T-helper 2 cell (primary cell): ENCODE measurements around the gene AJAP1.
"Not testable (repeated sequence)": the region's sequence is repeated elsewhere in the genome, so short reads cannot be mapped to it uniquely, and the experiment has no call there.

Source experiments
- DNase-seq, 5 experiments: peaks; one replicate each; pipeline versions ENCODE4 v3.0.0 to v3.0.0-alpha.2; 2012 to 2022
- total RNA-seq, 2 donors: gene quantifications; one replicate each; lab custom pipeline; 2026; lab: John Stamatoyannopoulos, UW

Gene AJAP1, protein sequence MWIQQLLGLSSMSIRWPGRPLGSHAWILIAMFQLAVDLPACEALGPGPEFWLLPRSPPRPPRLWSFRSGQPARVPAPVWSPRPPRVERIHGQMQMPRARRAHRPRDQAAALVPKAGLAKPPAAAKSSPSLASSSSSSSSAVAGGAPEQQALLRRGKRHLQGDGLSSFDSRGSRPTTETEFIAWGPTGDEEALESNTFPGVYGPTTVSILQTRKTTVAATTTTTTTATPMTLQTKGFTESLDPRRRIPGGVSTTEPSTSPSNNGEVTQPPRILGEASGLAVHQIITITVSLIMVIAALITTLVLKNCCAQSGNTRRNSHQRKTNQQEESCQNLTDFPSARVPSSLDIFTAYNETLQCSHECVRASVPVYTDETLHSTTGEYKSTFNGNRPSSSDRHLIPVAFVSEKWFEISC
- total RNA-seq: 0 to 0.27 reads per million in 2 donors

DNA sequence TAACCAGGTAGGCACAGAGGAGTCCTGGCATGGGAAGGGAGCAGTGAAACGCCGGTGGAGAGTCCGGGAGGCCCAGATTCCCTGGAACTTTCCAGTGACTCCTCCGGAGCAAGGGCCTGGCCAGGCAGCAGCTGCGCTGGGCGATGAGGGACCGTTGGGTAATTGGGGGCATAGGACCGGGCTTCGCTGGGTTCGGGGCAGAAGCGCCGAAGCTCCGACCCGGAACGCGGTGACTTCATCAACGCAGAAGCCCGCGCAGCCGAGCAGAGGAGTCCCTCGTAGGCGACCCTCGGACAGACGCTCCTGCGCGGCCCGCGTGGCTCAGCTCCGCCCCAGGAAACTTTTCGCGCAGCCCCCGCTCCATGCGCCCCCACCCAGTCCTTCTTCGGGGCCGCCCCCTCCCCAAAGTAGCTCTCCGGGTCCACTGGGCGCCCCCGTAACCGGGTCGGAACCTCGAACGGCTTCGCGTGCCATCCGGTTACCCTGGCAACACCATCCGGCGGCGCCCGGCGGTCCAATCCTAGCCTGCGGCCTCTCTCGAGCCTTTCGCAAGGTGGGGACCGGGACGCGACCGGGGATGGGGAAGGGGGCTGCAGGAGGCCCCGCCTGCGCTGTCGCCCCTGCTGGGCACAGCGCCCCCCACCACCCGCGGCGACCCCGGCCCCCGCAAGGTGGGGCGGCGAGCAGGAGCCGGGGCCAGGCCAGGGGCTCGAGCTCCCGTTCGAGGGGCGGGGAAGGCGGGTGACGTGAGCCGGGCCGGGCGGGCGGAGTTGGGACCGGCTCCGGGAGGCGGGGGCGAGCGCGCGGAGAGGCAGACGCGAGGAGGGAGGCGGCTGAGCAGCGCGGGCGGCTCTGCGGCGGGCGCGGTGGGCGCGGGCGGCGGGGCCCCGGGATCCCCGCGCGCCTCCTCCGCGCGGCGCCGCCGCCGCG lies at the start of gene AJAP1:
Gene AJAP1 (plus strand): TSS at position 814 of the 930 bp plus-strand sequence. CDS start 817 bp downstream, outside the sequence.
- no peak for DNase-seq

DNA sequence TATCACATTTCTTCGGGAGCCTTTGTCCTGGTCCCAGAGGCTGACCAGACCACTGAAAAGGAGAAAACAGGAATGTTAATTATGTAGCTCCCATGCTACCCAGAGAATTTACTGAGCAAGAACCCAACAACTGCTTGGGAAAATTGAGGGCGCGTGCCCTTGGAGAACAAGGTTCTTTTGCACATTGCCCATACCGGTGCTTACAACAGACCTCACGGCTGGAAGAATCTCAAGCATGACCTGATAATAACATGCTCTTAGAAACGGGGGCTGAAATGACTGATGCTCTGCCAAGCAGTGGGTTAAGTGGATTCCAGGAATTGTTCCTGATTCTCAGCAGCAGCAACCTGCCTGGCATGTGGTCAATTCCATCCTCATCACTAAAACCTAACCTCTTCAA lies 49.3 kb upstream of the AJAP1 start:
- no peak for DNase-seq

DNA sequence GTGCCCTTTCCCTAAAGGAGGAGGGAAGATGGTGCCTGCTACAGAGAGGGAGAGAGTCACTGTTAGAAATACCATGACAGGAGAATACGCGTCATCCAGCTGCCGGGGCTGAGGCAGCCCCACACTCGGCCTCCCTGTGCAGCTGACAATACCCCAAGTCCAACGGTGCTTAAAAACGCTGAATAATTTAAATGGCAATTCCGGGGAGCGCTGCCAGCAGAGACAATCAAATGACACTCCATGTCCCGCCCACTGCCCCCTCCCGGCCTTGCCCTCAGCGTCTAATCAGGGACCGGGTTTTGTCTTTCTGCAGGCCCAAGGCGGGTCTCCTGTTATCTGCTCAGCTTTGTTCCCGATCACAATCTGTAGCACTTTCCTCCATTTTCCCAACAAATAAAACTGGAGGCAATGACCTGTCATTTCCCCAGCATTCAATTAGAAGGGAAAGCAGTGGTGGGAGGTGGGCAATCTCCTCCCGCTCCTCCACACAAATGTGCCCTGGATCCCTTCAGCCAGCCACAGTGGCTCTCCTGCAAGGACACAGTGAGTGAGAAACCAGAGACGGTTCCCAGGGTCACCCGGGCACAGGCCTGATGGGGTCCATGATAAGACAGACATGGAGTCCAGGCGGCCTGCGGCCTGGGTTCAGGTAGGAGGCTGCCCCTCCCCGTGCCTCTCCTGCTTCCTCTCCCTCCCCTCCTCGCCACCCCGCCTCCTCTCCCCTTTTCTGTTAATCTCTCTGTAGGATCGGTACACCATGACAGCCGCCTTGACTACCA lies 42.7 kb upstream of the AJAP1 start:
- no peak for DNase-seq

DNA sequence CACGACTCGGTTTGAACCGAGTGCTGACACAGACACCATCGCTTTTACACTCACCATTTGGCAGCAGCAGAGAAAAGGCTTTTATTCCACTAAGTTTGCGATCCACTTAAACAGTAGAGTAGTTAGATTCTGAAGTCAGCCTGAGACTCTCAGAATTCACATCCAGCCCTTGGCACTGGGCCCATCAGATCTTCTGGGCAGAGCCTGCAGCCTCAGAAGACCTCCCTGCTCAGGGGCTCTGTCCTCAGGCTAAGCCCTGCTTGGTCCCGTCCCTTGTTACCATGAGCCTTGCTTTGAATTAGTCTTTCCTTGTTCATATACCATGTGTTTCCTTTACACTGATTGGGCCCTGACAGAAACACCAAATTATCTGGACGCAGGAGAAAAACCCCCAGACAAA lies 41.4 kb upstream of the AJAP1 start:
- DNase-seq: no peak

DNA sequence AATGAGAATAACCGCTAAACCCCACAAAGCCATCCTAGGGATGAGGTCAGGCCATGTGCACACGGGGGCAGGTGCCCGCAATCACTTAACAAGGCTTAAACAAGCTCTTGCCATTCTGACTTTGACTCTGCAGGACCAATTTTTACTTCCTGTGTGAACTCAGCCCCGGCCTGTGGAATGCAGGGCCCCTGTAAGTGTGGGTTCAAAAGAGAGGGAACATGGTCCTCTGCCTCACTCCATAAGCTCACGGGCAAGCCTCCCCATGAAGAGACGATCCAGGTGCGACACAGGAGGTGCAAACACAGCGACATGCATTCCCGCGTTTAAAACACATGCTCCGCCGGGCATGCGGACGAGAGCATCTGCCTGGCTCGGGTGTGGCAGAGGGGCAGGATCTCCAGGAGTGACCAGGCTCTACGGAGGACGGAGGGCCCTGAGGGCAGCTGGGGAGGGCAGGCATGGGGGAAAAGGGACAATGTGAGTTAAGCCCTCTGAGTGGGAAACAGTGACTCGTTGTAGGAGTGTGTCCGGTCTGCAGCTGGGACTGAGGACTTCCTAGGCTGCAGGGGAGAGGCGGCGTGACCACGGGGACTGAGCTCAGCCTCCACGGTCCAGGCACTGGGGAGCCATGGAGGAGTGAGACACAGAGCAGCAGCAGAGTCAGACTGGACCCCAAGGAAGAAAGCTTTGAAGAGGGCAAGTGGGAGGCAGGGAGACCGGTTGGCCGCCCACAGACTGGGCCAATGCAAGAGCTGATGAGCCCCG lies 40.6 kb upstream of the AJAP1 start:
- no peak for DNase-seq

DNA sequence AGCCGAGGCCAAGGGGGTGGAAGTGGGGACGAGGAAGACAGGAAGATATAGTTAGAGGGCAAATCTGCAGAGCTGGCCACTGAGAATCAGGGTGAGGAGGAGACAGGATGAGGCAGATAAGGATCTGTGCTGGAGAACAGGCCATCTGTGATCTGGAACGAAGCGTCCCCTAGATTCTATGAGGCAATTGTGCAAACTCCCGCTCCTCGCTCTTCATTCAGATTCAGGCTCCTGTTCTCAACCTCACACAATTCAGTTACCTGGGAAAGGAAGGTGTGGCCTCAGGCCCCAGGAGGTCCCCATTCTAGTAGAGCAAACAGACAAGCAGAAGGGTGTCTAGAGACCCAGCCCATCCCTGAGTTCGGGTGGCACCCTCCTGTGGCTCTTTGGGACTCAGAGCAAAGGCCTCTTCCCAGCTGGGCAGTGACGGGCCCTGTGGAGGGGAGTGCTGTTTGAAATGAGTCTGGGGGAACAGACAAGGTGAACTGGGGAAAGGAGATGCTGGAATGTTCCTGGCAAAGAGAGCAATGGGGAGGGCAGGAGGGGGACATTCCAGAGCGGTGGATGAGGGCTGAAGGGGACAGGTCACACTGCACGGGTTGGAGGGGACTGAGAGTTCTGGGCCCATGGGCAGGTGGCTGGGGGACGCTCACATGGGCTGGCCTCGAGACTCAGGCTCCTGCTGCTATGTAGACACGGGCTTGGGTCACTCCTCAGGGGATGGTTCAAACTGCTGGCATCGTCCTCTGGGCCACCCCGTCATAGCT lies 39.9 kb upstream of the AJAP1 start:
- no peak for DNase-seq

DNA sequence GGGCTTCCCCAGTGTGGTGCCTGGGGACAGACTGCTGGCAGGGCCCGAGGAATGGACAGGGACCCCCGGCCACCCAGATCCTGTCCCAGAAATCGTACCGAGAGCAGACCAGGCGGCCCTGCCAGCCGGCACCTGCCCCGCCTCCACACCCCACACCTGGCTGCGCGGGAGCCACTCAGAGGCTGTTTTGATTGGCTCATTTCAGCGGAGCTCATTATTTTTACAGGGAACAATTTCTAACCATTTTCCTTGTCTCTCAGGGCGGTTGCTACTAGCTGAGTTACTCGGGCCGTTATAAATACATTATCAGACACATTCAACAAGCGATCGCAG lies 39.3 kb upstream of the AJAP1 start:
- DNase-seq: no peak

DNA sequence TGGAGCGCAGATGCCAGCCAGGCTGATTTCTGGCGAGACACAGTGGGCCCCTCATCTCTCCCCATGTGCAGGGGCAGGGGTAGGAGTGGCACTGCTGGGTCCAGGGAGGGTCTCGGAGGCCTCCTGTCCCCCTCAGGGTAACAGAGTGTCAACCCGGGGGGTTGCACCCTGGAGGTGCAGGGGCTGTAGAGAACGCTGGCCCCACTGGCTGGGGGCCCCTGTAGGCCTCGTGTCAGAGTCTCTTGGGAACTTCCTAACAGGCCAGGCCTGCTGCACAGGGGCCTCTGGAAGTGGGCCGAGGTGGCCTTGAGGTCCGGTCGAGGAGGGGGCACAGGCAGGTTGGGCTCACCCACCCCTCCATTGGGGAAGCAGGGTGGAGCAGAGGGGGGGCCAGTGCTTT lies 38.9 kb upstream of the AJAP1 start:
- no peak for DNase-seq

DNA sequence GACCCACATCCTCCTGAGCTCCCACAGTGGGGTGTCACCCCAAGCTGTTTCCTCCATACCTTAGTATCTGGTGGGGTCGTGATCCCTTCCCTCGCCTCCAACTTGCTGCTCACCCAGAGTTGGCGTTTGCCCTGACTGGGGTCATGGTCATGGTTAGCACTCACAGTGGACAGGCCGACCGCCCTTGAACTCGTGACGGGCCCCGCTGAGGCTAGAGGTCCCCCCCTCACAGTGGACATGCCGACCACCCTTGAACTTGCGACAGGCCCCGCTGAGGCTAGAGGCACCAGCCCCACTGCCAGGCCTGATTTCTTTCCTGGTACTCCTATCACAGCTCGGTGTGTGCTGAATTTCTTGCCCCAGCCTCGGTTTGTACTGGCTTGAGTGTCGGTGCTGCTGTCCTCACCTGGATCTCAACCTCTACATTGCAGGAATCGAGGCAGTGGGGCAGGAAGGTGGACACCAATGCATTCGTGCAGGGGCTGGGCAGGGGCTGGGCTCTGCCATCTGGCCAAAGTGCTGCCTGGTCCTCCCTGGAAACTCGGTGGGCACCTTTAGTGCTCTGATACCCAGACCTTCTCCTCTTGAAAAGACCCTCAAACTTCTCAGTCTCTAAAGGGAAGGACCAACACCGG lies 37.5 kb upstream of the AJAP1 start:
- no peak for DNase-seq

DNA sequence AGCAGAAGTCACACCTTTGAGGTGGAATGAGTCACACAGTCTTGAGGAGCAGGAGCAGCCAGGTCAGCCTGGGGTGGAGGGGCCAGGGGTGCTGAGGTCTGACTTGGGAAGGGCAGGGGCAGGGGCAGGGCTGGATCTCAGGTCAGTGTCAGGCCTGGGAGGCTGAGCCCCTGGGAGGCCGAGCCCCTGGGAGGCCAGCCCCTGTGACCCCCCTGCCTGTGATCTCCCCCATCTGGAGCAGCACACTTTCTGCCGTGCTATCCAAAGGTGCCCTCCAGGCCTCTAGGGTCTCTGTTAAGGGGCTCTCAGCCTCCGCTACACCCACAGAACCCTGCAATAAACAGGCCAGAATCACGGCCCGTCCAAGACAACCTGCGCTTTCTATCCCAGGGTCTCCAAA lies 36.9 kb upstream of the AJAP1 start:
- no peak for DNase-seq

DNA sequence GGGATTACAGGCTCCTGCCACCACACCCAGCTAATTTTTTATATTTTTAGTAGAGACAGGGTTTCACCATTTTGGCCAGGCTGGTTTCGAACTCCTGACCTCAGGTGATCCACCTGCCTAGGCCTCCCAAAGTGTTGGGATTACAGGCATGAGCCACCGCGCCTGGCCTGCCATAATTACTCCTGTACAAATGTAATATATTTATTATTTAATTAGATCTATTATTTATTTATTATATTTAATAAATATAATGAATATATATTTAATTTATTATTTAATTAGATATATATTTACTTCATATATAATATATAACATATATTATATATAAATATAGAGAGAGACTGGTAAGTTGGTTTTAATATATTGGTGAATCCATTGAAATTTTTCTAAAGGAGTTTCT lies 35.6 kb upstream of the AJAP1 start:
- not testable (repeated sequence) for DNase-seq

DNA sequence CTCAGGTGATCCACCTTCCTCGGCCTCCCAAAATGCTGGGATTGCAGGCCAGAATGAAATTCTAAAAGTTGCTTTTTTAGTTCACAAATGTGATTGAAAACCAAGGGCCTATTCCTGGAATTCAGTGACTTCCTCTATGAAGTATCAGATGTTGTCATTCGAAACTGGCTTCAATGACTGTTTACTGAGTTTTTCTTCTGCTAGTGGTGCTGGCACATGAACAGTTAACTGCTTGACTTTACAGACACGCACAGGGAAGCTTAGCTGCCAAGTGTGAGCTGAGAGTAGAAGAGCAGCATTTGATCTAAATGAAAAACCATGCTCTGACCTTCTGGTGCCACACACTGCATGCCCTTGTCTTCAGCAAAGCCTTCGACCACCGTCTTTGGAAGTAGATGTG lies 32.8 kb upstream of the AJAP1 start:
- peak in 1 of 5 experiments; percentile 75 for DNase-seq

DNA sequence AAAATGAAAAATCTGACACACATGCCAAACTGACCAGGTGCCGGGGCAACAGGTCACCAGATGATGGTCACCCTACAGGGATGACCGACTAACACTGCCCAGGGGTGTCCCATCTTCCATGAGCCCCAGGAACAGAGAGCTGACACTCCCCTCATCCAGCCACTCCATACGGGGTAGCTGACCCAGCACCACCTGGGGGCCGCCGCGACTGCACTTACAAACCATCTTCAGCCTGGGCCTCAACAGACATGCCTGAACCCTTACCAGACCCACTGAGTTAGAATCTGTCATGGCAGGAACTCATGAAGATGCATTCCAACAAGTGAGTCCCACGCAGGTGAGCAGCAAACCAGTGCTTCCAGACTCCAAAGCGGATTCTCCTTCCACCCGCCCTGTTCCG lies 31.6 kb upstream of the AJAP1 start:
- no peak for DNase-seq

DNA sequence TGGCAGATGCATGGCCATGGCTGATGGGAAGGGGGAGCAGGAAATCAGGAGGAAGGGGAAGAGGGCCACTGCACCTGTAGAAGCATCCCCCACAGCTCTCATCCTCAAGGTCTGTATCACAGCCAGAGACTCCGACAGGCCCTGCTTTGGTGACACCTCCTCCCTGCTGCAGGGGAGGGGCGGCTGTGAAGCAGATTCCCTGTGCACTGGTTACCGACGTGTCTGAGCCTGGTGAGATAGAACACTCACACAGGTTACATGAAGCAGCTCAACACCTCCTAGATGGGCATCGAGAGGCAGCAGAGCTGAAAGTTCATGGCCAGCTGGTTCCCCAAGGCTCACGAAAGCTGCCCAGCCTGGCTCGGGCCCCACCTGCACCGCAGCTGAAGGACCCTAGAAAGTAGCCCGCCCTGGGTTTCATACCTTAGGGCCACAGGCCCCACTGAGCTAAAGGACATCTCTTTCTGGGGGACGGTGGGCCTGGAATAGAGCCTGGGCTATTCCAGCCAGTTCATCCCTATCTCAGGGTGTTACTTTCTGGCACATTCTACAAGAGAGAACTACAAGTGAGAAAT lies 30.2 kb upstream of the AJAP1 start:
- DNase-seq: no peak

DNA sequence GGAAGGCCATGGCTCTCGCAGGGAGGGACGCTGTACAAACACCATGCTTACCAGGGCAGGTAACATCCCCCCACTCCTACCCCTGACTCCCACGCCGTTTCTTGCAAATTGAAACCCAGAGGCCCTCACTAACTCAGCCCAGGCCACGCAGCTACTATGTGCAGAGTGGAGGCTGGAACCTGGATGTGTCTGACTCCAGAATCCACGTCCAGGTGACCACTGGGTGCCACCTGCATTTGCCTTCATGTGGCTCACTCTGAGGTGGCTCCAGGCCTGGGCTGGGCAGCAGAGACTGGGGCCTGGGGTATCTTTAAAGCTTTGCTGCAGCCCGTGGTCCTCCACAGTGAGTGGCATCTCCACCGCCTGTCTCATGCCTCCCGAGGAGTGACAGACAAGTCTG lies 29.6 kb upstream of the AJAP1 start:
- DNase-seq: no peak

DNA sequence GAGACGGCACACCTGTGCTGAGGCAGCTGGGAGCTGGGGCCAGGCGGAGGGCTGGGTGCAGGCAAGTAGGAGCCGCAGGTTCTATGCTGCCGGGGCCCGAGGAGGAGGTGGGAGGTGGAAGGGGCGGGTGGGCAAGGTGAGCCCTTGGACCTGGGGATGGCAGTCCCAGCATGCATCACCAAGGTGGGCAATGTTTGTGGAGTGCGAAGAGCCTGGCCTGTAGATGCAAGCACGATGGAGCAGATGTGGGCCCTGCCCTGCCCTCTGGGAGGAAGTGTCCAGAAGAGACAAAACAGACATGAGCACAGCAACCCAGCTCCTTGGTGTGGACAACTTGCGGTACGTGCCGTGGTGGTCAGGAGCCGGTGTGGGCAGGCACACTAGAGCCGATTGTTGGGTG lies 28.3 kb upstream of the AJAP1 start:
- DNase-seq: no peak

DNA sequence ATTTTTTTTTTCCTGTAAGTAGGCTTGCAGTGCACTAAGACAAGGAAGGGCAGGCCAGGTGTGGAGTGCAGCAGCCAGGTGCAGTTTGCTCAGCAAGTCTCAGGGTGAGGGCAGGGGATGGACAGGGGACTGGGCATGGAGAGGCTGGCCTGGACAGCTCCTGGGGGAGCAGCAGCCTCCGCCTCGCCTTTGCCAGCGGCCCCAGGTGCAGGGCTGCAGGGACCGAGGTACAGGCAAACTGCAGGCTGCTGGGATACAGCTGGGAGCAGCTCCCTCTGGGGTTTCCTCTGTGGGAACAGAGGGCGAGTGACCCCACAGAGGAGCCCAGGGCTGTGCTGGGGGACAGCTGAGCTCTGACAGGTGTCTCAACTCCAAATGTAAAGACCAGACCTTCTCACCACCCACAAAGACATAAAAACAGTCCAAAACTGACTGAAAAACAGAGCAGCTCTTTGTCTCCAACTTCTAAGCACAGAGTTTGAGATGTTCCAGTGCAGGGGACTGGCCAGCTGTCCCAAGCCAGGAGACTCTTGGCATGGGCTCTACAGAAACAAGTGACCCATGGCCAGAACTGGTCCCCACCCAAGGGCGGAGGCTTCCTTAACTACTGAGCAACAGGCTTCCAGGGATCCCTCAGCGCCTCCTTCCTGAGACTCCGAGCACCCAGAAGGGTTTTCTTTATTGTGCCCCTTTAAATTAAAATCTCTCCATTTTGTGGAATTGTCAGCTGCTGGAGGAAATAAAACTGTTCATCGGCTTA lies 27.7 kb upstream of the AJAP1 start:
- DNase-seq: no peak

DNA sequence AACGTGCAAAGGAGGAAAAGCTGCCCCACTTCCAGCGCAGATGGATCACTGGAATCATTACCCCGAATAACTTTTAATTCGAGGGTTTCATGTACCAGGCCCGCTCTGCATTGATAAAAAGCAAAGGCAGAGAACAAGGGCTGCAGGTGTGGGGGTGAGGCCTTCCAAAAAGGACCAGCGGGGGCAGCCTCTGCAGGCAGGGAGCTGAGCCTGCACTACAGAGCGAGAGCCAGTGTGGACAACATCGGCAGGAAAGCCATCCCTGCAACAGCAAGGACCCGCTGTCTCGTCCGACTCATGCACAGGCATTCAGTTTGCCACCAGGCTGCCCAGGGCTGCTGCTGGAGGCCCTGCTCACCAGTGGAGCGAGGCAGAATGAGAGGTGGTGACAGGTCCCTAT lies 27.1 kb upstream of the AJAP1 start:
- no peak for DNase-seq

DNA sequence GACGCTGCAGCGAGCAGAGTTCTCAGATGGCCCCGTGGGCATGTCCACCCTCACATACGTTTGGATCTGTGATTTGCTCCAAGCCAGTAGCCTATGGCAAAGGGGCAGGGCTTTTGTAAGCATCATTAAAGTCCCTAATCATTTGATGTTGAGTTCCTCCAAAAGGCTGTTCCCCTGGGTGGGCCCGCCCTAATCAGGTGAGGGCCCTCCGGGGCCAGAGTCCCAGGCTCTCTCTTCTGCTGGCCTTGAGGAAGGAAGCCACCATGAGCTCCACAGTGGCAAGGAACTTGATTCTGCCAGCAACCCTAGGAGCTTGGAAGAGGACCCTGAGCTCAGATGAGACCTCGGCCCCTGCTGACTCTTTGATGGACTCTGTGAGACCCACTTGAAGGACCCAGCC lies 25.4 kb upstream of the AJAP1 start:
- DNase-seq: no peak

DNA sequence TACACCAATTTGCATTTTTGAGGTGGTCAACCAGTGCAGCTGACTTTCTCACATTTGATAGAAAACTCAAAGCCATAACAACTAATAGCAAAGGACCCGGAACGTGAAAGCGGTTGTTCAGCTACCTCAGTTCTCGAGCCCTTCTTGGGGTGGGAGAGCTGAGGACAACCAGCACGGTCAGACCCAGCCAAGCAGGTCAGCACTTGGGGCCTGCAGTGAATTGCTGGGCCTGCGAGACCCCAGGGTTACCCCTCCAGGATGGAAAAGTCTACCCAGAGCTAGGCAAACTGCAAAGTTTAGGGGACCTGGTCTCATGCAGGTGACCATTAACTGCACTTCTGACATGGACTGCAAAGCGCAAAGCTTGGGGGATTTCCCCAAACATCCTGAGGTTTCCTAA lies 23.8 kb upstream of the AJAP1 start:
- DNase-seq: no peak
